Esophagus muscularis mucosa (tissue), 4 donors: ENCODE results near the gene SHB. TPM values are rescaled to one million over a fixed set of nuclear protein-coding genes. Genes with fewer than 3 reads are reported as not detected.

Experiments
- DNase-seq: peaks from one replicate; pipeline ENCODE4 v3.0.0-alpha.2; 2017; ENCODE audit errors: extremely low spot score
- H3K27ac ChIP-seq, 4 donors: fragments of 200-600 bp; sonication (generic); replicated peaks in 1 of 4; 1 replicate in 3 of 4; 2 replicates in 1 of 4; pipeline ENCODE4 v1.5.1; 2016 to 2019; ENCODE audit warnings: mild to moderate bottlenecking in 1 of 4
- H3K27me3 ChIP-seq, 4 donors: fragments of 200-600 bp; sonication (generic); one replicate each; pipeline versions ENCODE4 v1.5.1 to v1.6.0; 2016 to 2019
- H3K36me3 ChIP-seq, 4 donors: fragments of 200-600 bp; sonication (generic); one replicate each; pipeline ENCODE4 v1.5.1; 2016 to 2019
- H3K4me1 ChIP-seq, 4 donors: fragments of 200-600 bp; sonication (generic); one replicate each; pipeline ENCODE4 v1.5.1; 2016 to 2019
- H3K4me3 ChIP-seq, 4 donors: fragments of 200-600 bp; sonication (generic); 1 replicate in 2 of 4; 2 replicates in 2 of 4; pipeline ENCODE4 v1.5.1; 2016 to 2019; ENCODE audit warnings: mild to moderate bottlenecking in 4 of 4, moderate library complexity in 1 of 4
- H3K9me3 ChIP-seq, 4 donors: fragments of 200-600 bp; sonication (generic); 1 replicate in 3 of 4; 2 replicates in 1 of 4; pipeline ENCODE4 v1.5.1; 2016 to 2019
- EP300 ChIP-seq: sonication (generic); formaldehyde crosslinking; IDR thresholded peaks from one replicate; pipeline ENCODE4 v1.6.1; 2017; ENCODE audit warnings: antibody characterized with exemption
- POLR2A ChIP-seq: fragments of 450-650 bp; IDR thresholded peaks from one replicate; pipeline ENCODE4 v1.6.1; 2017; ENCODE audit warnings: antibody characterized with exemption, moderate library complexity, mild to moderate bottlenecking, low read depth
- POLR2AphosphoS5 ChIP-seq, 2 donors: sonication (generic); formaldehyde crosslinking; IDR thresholded peaks; one replicate each; pipeline ENCODE4 v1.6.1; 2017; ENCODE audit warnings: antibody characterized with exemption in 2 of 2
- WGBS: methylation state at CpG from one replicate; pipeline ENCODE4 v1.1.5; 2018; 5-methylcytosine and 5-hydroxymethylcytosine counted together
- intact Hi-C: fragments of 100-400 bp; cut with DNase I; formaldehyde crosslinking; loops from one replicate; pipeline ENCODE4 v1.15.1; 2023
- total RNA-seq, 4 donors: library from RNA; depleted of rRNA; stranded (reverse); fragments of >200 nt; gene quantifications; one replicate each; pipeline versions ENCODE4 v1.1.0 to v1.2.1, GENCODE V29; 2016
- TF ChIP-seq, protein P1 (sequence below), 3 experiments: fragments of 200-600 bp in 2 of 3; fragments of 450-650 bp in 1 of 3; sonication (generic) in 2 of 3; IDR thresholded peaks; one replicate each; pipeline ENCODE4 v1.5.1; 2017 to 2019; ENCODE audit warnings: antibody characterized with exemption in 3 of 3, mild to moderate bottlenecking in 2 of 3, moderate library complexity in 1 of 3

Gene SHB
- total RNA-seq, 4 donors from 2014 or later = 16.6 to 21.2 (median 21.0) TPM

DNA sequence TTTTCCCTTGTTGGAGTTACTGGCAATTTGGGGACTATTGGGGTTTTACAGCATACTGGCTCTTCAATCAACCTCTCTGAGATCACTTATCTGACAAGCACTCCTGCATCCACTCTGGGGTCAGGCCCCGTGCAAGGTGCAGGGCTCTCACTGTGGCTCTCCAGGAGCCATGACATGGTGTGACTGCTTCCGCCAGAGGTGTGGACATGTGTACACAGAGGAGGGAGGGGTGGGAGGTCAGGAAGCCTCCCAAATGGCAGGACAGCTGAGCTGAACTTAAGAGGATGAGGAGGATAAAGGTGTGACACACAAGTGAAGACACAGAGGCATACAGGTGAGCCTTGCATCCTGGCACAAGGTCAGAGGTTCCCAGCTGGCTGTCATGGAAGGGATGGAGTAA is 24.3 kb downstream of the SHB start:
- 80% methylated on average over 2 of the region's 2 CpGs for WGBS
- H3K9me3 ChIP-seq = no peaks in the 10 kb centered on the region
- no peak for TF ChIP-seq EP300
- no peak for TF ChIP-seq POLR2AphosphoS5 (IDR thresholded peaks at IDR 0.05)
- no peak for TF ChIP-seq POLR2A
- TF ChIP-seq, protein P1, sequence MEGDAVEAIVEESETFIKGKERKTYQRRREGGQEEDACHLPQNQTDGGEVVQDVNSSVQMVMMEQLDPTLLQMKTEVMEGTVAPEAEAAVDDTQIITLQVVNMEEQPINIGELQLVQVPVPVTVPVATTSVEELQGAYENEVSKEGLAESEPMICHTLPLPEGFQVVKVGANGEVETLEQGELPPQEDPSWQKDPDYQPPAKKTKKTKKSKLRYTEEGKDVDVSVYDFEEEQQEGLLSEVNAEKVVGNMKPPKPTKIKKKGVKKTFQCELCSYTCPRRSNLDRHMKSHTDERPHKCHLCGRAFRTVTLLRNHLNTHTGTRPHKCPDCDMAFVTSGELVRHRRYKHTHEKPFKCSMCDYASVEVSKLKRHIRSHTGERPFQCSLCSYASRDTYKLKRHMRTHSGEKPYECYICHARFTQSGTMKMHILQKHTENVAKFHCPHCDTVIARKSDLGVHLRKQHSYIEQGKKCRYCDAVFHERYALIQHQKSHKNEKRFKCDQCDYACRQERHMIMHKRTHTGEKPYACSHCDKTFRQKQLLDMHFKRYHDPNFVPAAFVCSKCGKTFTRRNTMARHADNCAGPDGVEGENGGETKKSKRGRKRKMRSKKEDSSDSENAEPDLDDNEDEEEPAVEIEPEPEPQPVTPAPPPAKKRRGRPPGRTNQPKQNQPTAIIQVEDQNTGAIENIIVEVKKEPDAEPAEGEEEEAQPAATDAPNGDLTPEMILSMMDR (IDR thresholded peaks at IDR 0.05) = no peak
- DNase-seq = no peak
- H3K27me3 ChIP-seq = no peaks in the 10 kb centered on the region
- H3K36me3 ChIP-seq = no peaks in the 10 kb centered on the region
- no peak overlapping the region for H3K27ac ChIP-seq
- H3K4me3 ChIP-seq = no peak overlapping the region
- peaks cover 60 to 81% (median 66%) of the 10 kb centered on the region in 4 donors for H3K4me1 ChIP-seq
- intact Hi-C loops = no loop called here

DNA sequence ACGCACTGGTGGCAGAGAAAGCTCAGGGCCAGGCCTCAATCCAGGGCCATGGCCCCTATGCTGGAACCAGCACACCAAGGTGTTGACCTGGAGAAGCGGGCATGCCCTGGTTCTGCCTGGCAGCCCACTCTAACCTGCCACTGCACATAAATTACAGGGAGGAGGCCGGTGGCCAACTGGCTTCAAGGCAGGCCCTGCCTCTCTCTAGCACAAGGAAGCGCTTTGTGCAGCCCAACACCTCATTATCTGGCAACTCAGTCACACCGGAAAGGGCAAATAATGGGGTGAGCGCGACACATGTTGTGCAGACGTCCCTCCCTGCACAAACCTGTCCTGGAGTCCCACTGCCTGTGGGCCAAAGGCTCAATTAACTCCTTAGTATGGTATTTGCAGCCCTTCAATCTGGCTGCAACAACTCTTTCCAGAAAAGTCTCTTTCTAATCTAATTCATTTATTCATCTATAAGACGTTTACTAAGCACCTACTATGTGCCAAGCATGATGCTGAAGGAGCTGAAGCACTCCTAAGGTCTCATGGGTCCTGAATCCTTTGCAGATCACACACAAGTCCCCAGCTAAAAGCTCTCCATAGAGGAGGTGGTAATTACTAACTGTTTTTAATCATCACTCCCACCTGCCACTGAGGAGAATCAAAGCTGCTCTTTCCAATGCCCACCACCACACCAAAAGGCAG is 24.9 kb downstream of the SHB start:
- Histone ChIP-seq H3K27me3 (no peaks in the 10 kb centered on the region), H3K36me3 (no peaks in the 10 kb centered on the region), H3K4me1 (peaks cover 64 to 84% (median 71%) of the 10 kb centered on the region in 4 donors), H3K4me3 (no peak overlapping the region), H3K9me3 (no peaks in the 10 kb centered on the region), H3K27ac (no peak overlapping the region)
- WGBS = 52% methylated on average over 9 of the region's 9 CpGs
- TF ChIP-seq POLR2AphosphoS5 (IDR thresholded peaks at IDR 0.05) (no peak), POLR2A (no peak), EP300 (no peak)
- TF ChIP-seq, protein P1 (IDR thresholded peaks at IDR 0.05) = no peak
- DNase-seq = no peak
- intact Hi-C loops = no loop called here

DNA sequence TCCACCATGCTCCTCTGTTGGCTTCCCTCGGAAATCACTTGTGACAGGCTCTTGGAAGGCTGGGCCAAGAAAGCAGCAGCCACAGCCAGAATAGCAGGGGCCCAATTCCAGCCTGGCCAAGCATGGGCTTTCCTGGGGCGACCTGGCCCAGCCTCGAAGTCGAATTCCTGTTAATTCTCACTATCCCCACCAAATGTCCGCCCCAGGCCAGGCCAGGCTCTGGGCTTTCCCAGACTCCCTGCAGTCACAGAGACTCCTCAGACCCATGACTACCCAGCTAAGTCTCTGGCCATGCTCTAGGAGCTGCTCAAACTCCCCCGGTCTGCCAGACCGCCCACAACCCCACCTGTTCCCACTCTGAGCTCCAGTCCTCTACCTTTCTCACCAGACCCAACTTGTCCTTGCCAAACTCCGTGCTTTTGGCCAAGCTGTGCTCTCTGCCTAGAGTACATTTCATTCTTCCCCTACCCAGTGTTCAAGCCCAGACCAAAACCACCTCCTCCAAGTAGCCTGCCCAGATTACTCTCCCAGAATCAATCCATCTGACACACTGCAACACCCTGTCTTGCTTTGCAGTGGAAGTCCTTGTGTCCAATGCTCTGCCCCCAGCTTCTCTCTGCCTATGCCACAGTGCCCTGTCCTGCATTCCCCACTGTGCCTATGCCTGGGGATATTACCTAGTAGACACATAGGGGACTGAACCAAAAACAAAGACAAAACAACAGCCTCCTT is 26.2 kb downstream of the SHB start:
- intact Hi-C loops = no loop called here
- 56% methylated on average over 8 of the region's 8 CpGs for WGBS
- Histone ChIP-seq H3K4me1 (peaks cover 64 to 84% (median 71%) of the 10 kb centered on the region in 4 donors), H3K4me3 (no peak overlapping the region), H3K27ac (peak overlapping the region in 1 of 4 donors; percentile 28), H3K9me3 (no peaks in the 10 kb centered on the region), H3K27me3 (no peaks in the 10 kb centered on the region), H3K36me3 (no peaks in the 10 kb centered on the region)
- DNase-seq = no peak
- TF ChIP-seq POLR2AphosphoS5 (IDR thresholded peaks at IDR 0.05) (no peak), POLR2A (no peak), EP300 (no peak)
- TF ChIP-seq, protein P1 (IDR thresholded peaks at IDR 0.05) = no peak

- Histone ChIP-seq H3K9me3 (no peaks in the 10 kb centered on the region), H3K4me3 (no peak overlapping the region), H3K4me1 (peaks cover 61 to 84% (median 68%) of the 10 kb centered on the region in 4 donors), H3K36me3 (no peaks in the 10 kb centered on the region), H3K27ac (peak overlapping the region in 1 of 4 donors; percentile 28), H3K27me3 (no peaks in the 10 kb centered on the region)
- TF ChIP-seq POLR2A = no peak
- TF ChIP-seq, protein P1 (IDR thresholded peaks at IDR 0.05) = no peak
- no peak for TF ChIP-seq POLR2AphosphoS5 (IDR thresholded peaks at IDR 0.05)
- intact Hi-C loops = no loop called here
- WGBS = 87% methylated on average over 21 of the region's 21 CpGs
- DNase-seq = no peak
These were observed 27.3 kb downstream of the SHB start for GRCh38 chr9:38041564-38042243.
